GM06990 (cell line): Measurements from ENCODE around the gene RFPL2.

ENCODE experiments used
- DNase-seq: peaks from one replicate; pipeline ENCODE4 v3.0.0-alpha.2; 2011; ENCODE audit not compliant: insufficient read length; ENCODE audit errors: extremely low read depth
- H3K27me3 ChIP-seq: replicated peaks from 2 replicates; pipeline ENCODE4 v1.6.0; 2011; ENCODE audit warnings: low read length; ENCODE audit not compliant: control insufficient read depth, insufficient read depth
- H3K36me3 ChIP-seq: 2 replicates; pipeline ENCODE4 v1.5.1; 2011; ENCODE audit warnings: low read length; ENCODE audit not compliant: control insufficient read depth, insufficient read depth
- H3K4me3 ChIP-seq: replicated peaks from 2 replicates; pipeline ENCODE4 v1.5.1; 2011; ENCODE audit warnings: low read depth, mild to moderate bottlenecking, control low read depth, low read length
- CTCF ChIP-seq: IDR thresholded peaks from 2 replicates; pipeline ENCODE4 v1.5.1; 2011; ENCODE audit warnings: low read length, control low read depth, mild to moderate bottlenecking, inconsistent platforms; ENCODE audit not compliant: insufficient read depth, poor library complexity, severe bottlenecking

Gene RFPL2

DNA sequence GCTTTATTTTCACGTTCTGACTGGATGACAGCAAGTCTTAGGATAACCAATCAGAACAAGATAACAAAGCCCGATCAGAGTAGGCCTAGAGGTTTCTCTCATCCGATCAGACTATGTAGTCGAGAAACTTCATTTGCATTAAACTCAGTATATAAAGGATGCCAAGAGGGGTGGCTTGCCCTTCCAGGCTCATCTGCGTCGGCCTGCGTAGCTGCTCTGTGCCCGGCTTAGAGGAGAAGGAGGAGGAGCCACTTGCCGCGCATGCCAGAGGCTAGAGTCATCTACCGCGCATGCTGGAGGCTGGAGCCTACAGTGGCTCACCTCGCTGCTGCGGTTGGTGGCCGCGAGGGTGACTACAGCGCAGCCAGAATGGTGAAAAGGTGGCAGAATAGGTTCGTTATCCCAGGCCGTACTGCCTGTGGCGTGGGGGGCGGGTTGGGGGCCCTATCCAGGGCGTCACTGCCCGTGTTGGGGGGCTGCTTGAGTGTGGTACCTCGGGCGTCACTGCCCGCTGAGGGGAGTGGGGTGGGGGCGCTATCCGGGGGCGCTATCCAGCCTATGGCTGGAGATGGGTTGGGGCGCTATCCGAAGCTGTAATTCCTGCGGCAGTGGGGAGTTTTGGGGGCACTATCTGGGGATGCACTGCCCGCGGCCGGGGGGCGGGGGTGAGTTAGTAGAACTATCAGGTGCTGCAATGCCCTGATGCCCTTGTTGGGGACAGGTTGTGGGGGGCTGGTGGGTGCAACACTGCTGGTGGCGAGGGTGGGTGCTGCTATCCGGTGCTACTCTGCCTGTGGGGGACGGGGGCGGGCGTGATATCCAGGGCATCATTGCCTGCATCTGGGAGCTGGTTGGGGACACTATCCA lies at the start of gene RFPL2:
Gene RFPL2, minus strand, starts transcription at position 218 of the 867 bp plus-strand sequence. CDS start 2,622 bp downstream, outside the sequence.
- no peaks in the 10 kb centered on the region; the same call in 1 of the 2 replicates for H3K27me3 ChIP-seq
- H3K4me3 ChIP-seq, result no peak within 1 kb of the TSS
- DNase-seq, result no peak
- no peaks in the 10 kb centered on the region for H3K36me3 ChIP-seq
- TF ChIP-seq CTCF, result no peak

GRCh38 chr22:32249231-32249630 lies 44.4 kb upstream of the RFPL2 start:
- no peak overlapping the region for H3K4me3 ChIP-seq
- no peak for TF ChIP-seq CTCF
- no peak for DNase-seq
- H3K27me3 ChIP-seq, result no peaks in the 10 kb centered on the region
- no peaks in the 10 kb centered on the region for H3K36me3 ChIP-seq

DNA sequence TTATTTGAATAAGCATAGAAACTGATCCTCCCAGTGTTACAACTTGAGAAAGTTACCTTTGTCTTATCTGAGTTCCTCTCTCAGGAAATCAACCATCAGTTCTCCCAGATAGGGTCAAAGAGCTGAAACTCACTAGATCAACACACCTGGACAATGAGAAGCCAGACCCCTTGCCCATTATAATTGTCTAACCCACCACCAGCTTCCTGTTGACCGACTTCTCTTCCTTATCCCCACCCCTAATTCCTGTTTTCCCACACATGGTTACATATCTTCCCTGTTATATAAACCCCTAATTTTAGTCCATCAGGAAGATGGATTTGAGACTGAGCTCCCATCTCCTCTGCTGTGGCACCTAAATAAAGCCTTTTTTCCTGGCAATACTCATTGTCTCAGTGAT lies 43.4 kb upstream of the RFPL2 start:
- Histone ChIP-seq H3K4me3 (no peak overlapping the region), H3K36me3 (no peaks in the 10 kb centered on the region), H3K27me3 (no peaks in the 10 kb centered on the region)
- no peak for TF ChIP-seq CTCF
- DNase-seq, result no peak

DNA sequence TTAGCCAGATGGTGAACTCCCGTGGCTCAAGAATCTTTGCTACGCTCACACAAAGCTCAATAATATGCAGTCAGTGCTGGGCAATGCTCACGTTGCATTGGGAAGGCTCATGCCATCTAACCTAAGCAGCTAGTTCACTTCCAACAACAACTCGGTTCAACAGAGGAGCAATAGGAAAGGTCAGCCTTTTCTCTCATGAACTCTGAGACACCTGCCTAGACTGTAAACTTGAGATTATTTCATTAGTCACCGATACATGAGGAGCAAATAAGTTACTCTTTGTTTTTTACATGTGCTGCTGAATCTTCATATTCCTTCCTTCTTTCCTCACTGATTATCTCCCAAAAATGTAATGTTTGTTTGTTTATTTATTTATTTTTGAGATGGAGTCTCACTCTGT lies 41.3 kb upstream of the RFPL2 start:
- no peak for DNase-seq
- Histone ChIP-seq H3K36me3 (no peaks in the 10 kb centered on the region), H3K27me3 (no peaks in the 10 kb centered on the region), H3K4me3 (no peak overlapping the region)
- TF ChIP-seq CTCF, result no peak

DNA sequence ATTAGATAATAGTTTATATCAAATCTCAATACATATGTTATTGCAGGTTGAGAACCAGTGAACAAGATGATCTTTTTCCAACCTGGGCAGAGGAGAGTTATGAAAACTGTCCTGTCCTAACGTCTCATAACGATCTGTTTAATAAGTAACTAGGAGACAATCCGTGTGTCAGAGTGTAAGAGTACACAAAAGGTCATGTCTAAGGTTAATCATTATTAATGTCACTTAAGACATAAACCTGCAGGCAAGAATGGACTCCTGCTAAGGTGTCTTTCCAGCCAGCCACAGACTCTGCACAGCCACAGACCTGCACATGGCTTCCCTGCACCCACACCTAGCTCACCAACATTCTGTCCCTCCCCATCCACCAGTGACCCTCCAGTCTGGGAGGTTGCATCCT lies 40.2 kb upstream of the RFPL2 start:
- Histone ChIP-seq H3K4me3 (no peak overlapping the region), H3K27me3 (no peaks in the 10 kb centered on the region), H3K36me3 (no peaks in the 10 kb centered on the region)
- no peak for TF ChIP-seq CTCF
- no peak for DNase-seq
